NCI-H774 (cell line): ENCODE results near the gene FGFR4.

Experiments
- DNase-seq: peaks from one replicate; lab custom pipeline; 2025; lab: John Stamatoyannopoulos, UW

FGFR4 gene

GRCh38 chr5:177103523-177104253 is 17.0 kb downstream of the FGFR4 start:
- no peak for DNase-seq

- no peak for DNase-seq
Observed at GRCh38 chr5:177105691-177106476, 19.2 kb downstream of the FGFR4 start.

- DNase-seq: no peak
Observed at GRCh38 chr5:177107159-177107558, 20.4 kb downstream of the FGFR4 start.

DNA sequence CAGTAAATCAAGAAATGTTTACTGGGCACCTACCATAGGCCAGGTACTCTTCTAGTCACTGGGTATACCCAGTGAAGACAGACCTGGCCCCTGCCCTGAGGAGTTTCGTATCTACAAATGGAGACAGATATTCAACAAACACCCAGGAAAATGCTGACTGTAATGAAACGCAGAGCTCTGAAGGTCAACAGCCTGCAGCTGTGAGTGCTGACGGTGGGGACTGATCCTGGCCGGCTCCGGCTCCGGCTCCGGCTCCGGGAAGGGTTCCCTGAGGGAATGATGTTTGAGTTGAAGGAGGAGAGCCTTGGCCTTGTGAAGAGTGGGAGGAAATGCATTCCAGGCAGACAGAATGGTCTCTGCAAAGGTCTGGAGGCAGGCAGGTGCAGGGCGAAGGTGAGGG is 23.1 kb downstream of the FGFR4 start:
- DNase-seq: no peak

DNA sequence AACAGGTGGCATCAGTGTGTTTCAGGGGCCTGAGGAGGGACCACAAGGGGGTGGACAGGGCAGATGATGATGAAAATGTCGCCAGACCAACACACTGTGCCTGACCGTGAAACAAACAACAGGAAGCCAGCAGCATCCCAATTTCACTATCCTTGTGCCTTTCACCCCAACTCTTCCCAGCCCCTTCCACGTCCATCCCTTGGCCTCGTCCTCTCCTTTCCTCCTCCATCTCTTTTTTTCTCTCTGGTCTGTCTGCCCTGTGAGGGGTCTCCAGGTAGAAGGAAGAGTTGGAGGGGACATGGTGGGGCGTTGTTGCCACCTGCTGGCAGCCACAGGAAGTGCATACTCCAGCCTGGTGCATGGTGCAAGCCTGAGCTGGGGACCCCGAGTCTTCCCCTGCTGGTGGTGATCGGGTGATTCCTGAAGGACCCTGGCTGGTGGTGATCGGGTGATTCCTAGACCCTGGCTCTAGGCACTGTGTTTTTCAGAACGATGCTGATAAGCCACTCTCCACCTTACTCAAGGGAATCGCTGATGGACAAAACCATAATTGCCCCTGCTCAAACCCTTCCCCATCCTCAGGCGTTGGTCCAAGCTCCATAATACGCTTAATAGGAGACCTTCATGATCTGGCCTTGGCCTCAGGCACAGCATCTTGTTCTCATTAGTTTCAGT is 25.1 kb downstream of the FGFR4 start:
- no peak for DNase-seq

GRCh38 chr5:177112589-177113220 is 26.0 kb downstream of the FGFR4 start:
- DNase-seq: no peak

- DNase-seq: peak; percentile 70
Observed at GRCh38 chr5:177113566-177114424, 27.1 kb downstream of the FGFR4 start.

- no peak for DNase-seq
Observed at GRCh38 chr5:177116631-177117373, 30.1 kb downstream of the FGFR4 start.

DNA sequence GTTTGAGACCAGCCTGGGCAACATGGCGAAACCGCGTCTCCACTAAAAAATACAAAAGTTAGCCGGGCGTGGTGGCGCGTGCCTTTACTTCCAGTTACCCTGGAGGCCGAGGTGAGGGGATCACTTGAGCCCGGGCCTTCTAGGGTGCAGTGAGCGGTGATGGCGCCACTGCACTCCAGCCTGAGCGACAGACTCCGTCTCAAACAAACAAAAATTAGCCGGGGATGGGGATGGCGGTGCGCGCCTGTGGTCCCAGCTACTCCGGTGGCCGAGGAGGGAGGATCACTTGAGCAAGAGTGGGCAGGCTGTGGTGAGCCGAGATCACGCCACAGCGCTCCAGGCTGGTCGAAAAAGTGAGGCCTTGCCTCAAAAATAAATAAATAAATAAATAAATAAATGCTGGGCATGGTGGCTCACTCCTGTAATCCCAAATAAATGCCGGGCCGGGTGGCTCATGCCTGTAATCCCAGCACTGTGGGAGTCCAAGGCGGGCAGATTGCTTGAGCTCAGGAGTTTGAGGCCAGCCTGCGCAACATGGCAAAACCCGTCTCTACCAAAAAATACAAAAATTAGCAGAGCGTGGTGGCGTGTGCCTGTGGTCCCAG is 30.8 kb downstream of the FGFR4 start:
- no peak for DNase-seq

- no peak for DNase-seq
Observed at GRCh38 chr5:177122566-177122965, 35.9 kb downstream of the FGFR4 start.

DNA sequence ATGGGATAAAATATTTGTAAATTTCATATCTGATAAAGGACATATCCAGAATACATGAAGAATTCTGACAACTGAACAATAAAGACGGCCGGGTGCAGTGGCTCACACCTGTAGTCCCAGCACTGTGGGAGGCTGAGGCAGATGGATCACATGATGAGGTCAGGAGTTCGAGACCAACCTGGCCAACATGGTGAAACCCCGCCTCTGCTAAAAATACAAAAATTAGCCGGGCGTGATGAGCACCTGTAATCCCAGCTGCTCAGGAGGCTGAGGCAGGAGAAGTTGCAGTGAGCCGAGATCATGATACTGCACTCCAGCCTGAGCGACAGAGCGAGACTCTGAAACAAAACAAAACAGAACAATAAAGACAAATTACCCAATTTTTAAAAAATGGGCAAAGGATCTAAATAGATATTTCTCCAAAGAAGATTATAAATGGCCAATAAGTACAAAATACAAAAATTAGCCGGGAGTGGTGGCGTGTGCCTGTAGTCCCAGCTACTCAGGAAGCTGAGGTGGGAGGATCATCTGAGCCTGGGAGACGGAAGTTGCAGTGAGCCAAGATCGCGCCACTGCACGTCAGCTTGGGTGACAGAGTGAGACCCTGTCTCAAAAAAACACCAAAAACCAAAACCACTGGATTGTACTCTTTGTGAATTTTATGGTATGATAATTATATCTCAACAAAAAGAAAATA is 37.2 kb downstream of the FGFR4 start:
- DNase-seq: no peak

GRCh38 chr5:177124486-177124991 is 37.8 kb downstream of the FGFR4 start:
- DNase-seq: no peak

GRCh38 chr5:177126771-177127170 is 40.1 kb downstream of the FGFR4 start:
- DNase-seq: no peak

DNA sequence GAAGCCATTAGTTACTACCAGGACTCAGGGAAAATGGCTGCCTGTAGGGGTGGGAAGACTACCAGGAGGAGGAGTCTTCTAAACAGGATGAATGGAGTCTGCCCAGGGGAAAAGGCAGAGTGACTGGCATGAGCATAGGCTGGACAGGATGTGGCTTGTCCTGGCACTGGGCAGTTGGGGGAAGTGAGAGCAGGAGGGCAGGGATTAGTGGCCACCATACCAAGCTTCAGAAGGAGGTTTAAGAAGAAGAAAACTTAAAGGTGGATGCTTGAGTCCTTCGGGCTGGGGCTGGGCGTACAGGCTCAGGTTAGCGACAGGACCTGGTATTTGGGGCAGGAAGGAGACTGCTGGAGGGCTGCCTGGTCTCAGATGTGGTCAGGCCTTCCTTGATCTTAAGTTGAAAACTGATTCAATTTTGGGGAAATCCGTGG is 41.9 kb downstream of the FGFR4 start:
- DNase-seq: no peak

DNA sequence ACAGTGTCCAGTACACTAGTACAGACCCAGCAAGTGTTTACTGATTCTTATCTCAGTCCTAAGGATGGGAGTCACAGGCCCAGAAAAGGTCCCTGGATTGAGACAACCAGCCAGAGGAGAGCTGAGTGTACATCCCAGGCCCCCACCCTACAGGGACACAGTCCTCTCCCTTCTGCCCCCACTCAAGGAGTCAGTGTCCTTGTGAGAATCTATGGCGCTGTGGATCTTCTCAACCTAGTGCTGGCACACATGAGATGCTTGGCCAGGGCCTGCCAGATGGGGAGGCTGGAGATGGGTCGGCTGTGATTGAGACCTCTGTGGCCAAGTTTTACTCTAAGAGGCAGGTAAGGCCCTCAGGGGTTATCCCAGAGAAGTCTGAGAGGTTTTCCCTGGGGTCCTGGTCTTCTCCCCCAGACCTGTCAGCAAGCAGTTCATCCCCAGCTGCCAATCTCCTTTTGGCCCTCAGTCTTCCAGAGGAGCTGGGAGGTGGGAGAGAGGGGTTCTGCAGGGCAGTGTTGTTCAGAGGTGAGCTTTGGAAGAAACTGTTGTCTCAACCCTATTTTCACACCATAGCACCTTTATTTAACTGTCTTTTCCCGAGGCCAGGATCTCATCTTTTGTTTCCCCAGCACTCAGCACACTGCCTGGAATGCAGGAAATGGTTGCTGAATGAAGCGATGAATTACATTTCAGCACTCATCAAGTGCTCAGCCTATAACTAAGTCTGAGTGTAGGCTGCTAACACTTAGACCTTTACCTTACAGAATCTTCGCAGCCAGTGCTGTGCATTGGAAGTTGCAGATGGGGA is 43.7 kb downstream of the FGFR4 start:
- no peak for DNase-seq

DNA sequence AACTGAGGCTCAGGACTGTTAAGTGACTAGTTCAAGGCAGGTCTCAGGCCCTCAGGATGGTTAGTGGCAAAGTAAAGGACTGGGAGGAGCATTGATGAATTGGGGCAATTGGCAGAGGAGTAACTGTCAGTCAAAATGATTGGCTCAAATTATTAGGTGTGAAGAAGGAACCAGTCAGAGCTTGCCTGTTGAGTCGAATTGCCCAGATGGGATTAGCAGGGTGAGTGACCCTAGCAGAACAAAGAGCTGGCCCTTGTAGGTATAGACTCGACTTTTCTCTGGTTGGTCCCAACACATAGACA is 44.3 kb downstream of the FGFR4 start:
- no peak for DNase-seq

GRCh38 chr5:177131352-177132135 is 44.8 kb downstream of the FGFR4 start:
- no peak for DNase-seq
